GM19025 (cell line): ENCODE results near the gene ZFP64.
A peak's percentile ranks its signal among the peaks of the same experiment; 100 is the strongest.
"Not testable (repeated sequence)": the region's sequence is repeated elsewhere in the genome, so short reads cannot be mapped to it uniquely, and the experiment has no call there.

Experiments used
- ATAC-seq: cut with Tn5 transposase; IDR thresholded peaks from one replicate; pipeline ENCODE4 v1.9.1; 2021; ENCODE audit warnings: mild to moderate bottlenecking, low read depth, moderate library complexity; ENCODE audit not compliant: unreplicated experiment

ZFP64 gene

DNA sequence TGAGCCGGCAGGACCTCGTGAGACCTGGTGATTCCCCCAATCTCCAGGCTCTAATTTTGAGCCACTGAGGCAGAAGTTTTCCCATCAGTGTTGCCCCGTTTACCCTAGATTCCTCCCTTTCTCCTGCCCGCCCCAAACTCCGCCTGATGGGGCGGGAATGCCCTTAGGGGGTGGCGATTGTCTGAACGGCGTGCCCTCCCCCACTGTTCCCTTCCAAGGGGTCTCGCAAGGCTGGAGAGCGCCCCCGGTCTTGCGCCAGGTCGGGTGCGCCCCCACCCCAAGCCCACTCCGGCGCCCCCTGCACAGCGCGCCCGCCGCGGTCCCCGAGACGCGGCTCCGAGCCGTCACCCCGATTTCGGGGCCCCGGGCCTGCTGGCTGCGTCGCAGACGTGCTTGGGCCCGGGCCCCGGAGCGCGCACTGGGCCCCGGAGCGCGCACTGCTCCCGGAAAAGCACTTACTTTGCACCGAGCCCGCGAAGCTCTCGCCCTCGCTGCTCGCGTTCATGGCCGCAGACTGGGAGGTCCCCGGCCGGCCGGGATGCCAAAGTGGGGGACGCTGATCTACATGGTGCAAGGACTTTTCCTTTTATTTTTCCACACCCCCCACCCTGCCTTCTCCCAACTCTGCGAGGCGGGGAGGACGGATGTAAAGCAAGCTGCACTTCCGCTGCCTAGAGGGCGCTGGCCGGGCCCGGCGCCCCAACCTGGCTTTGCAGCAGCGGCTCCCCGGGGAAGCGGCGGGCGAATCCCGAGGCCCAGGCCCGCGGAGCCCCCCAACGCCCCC, at the start of gene ZFP64:
TSS of gene ZFP64 (minus strand) at position 648 of the 784 bp plus-strand sequence. CDS start at position 505, 143 bp downstream.
- peak; percentile 71 for ATAC-seq

DNA sequence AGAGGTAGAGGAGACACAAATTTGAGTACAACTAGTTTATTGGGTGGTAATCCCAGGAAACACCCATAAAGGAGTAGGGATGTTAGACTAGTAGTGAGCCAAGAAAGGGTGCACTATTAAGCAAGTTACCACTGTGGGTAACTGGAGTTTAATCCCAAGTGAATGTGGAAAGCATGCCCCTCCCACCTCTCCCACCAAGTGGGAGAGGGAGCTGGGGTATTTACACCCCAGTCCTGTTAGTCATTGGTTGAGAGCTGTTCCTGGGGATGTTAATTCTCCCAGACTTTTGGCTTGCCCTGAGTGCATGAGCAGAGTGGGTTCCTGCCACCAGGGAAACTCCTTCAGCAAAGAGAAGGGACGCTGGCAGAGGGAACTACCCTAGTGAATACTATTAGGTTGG, 49.2 kb upstream of the ZFP64 start:
- no peak for ATAC-seq

DNA sequence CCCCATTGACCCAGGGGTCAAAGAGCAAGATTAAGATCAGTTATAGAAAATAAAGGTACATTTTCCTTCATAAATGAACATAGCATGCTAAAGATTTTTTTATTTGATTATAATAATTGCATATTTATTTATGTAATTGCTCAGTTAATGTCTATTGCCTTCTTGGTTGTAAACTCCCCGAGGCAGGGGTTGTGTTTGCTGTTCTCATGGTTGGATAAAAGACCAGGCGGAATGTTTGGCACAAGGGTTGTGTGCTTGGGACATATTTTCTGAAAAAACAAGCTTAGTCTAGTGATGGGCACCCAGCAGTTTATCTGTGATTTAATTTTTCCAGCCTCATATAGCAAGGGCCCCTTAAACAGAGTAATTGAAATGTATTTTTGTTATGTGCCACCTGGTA, 47.5 kb upstream of the ZFP64 start:
- no peak for ATAC-seq

DNA sequence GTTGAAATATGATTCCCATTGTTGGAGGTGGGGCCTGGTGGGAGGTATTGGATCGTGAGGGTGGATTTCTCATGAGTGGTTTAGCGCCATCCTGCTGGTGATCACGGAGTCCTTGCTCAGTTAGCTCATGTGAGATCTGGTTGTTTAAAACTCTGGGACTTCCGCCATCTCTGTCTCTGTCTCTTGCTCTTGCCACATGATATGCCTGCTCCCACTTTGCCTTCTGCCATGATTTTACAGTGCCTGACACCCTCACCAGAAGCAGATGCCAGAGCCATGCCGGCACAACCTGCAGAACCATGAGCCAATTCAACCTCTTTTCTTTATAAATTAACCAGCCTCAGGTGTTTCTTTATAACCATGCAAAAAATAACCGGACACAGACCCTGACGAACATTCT, 44.7 kb upstream of the ZFP64 start:
- ATAC-seq: no peak

DNA sequence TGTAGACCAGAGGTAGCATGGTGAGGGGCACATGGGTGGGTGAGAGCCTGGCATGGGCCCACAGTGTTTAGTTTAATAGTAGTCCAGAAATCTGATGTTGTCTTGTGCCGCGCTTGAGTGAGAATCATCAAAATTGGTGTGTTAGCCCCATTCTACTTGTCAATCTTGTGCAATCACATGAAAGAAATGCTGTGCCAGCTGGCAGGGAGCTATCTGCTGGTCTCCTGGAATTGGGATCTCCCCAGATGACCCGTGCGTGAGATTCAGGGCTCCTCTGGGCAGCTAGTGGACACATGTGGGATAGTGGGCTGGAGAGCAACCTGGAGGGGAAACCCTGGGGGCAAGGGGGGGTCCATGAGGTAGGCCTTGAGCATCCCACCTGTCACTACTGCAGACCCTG, 43.5 kb upstream of the ZFP64 start:
- no peak for ATAC-seq

DNA sequence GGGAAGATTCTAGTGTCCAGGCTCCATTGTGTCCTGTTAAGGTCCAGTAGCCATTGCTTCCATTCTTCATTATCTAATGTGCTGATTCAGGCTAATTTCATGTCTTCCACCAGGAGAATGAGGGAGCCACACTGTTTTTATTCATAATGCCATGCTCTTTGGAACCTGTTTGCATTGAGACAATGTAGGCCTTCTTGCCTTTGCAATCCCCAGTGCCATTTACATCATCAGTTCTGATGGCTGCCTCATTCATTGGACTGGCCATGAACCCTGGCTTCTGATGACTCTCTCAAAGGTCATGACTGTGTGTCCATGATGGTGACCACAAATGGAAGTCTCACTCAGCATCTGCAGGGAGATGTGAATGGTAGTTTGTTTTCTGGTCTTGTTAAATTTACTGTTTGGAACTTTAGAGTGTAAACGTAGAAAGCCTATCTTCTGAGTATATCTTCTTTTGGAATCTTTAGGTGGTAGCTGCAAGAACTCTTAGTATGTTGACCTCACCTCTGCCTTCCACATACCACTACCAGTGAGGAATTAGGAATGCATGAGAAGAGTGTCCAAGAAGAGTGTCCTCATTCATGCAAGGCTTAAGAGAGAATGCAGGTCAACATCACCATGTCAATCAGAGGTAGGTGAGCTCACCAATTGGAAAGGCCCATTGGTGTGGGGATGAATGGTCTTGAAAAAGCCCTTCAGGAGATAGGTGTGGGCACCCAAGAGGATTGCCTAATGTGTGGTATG, 42.9 kb upstream of the ZFP64 start:
- no peak for ATAC-seq

DNA sequence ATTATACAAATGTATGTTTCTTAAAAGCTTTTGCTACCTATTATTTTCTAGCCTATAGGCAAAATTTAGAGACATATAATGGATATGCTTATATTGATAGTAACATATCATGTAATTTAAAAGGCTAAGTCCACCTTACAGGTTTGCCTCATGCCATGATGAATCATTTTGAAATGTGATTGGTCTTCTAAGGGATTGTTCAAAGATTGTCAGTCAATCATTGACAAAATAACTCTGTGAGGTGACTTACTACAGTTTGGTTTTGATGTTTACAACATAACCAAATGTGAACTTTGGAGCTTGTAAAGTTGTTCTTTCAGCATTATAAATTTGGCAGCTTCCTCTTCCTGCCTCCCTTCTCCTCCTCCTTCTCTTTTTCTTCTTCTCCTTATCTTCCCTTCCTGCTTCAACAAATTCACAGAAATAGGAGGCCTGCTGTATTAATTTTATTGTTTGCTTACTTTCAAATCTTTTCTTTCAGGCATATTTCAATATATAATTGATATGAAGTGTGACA, 39.7 kb upstream of the ZFP64 start:
- peak; percentile 64 for ATAC-seq

DNA sequence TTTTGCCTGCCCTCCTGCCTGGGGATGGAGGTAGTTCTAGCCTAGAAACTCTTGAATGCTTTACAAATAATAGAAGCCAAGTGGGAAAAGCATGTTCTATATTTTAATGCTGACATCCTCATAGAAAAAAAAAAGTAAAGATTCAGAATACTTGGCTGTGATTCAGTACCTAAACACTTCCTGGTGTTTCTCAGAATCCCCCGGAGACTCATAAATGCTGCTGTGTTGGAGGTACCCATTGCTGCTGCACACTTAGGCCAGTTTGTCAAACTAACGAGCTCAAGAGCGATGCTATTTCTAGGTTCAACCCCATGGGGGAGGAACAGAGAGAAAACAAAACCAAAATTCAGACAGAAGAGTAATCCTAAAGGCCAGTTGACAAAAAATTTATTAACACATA, 38.8 kb upstream of the ZFP64 start:
- no peak for ATAC-seq

DNA sequence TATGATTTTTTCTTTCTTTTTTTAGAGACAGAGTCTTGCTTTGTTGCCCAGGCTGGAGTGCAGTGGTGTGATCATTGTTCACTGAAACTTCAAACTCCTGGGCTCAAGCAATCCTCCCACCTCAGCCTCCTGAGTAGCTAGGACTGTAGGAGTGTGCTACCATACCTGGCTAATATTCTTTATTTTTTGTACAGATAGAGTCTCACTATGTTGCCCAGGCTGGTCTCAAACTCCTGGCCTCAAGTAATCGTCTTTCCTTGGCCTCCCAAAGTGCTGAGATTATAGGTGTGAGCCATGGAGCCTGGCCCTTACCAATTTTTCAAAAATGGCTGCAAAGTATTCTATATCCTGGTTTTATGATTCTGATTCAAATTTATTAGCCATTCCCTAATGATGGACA, 37.8 kb upstream of the ZFP64 start:
- not testable (repeated sequence) for ATAC-seq

DNA sequence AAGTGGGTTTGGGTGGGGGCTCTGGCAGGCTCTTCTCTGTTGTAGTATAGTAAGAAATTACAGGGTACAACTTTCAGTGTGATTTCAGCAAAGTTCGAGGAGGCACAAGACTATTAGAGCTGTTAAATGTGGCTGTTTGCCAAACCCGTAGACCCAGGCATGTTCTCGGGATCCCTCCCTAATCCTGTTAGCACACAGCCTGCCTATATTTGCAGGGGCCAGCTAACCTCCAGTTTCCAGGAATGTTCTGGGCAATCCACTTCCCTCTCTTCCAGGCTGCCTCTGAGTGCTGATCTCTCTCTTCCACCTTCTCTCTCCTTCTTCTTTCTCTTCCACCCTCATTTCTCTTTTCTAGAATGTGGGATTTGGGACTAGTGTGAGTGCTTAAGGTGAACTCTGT, 34.8 kb upstream of the ZFP64 start:
- no peak for ATAC-seq

DNA sequence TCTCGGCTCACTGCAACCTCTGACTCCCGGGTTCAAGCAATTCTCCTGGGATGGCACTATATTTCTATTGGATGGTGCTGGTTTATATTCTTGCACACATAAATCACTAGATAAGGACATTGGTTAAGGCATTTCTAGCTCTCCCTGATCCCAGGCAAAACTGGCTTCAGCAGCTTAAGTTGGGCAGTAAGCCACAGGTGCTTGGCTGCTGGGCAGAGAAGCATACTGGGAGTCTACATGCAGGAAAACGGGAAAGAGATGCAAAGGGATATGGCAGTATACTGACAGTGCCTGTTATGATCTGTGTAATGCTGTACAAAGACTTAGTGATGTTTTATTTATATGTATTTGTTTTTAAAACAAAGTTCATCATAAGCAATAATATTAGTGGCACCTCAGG, 33.3 kb upstream of the ZFP64 start:
- ATAC-seq: no peak

DNA sequence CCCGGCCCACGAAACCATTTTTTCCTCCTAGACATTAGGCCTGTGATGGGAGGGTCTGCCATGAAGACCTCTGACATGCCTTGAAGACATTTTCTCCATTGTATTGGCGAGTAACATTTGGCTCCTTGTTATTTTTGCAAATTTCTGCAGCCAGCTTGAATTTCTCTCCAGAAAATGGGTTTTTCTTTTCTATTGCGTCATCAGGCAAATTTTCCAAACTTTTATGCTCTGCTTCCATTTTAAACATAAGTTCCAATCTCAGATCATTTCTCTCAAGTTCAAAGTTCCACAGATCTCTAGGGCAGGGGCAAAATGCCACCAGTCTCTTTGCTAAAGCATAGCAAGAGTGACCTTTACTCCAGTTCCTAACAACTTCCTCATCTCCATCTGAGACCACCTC, 29.8 kb upstream of the ZFP64 start:
- not testable (repeated sequence) for ATAC-seq

DNA sequence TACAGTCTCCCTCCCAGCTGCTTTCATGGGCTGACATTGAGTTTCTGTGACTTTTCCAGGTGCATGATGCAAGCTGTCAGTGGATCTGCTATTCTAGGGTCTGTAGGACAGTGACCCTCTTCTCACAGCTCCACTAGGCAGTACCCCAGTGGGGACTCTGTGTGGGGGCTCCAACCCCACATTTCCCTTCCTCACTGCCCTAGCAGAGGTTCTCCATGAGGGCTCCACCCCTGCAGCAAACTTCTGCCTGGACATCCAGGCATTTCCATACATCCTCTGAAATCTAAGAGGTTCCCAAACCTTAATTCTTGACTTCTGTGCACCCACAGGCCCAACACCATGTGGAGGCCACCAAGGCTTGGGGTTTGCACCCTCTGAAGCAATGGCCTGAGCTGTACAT, 29.3 kb upstream of the ZFP64 start:
- not testable (repeated sequence) for ATAC-seq

DNA sequence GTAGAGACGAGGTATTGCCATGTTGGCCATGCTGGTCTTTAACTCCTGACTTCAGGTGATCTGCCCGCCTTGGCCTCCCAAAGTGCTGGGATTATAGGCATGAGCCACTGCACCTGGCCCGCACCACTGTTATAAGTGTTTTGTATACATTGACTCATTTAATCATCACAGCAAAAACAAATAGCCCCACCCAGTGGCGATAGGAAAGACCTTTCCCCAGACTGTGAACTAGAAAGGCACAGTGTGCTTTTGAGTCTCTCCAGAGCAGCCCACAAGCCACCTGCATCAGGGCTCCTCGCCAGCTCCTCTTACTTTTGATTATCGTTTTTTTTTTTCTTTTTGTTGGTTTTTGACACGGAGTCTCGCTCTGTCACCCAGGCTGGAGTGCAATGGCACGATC, 27.9 kb upstream of the ZFP64 start:
- no peak for ATAC-seq

DNA sequence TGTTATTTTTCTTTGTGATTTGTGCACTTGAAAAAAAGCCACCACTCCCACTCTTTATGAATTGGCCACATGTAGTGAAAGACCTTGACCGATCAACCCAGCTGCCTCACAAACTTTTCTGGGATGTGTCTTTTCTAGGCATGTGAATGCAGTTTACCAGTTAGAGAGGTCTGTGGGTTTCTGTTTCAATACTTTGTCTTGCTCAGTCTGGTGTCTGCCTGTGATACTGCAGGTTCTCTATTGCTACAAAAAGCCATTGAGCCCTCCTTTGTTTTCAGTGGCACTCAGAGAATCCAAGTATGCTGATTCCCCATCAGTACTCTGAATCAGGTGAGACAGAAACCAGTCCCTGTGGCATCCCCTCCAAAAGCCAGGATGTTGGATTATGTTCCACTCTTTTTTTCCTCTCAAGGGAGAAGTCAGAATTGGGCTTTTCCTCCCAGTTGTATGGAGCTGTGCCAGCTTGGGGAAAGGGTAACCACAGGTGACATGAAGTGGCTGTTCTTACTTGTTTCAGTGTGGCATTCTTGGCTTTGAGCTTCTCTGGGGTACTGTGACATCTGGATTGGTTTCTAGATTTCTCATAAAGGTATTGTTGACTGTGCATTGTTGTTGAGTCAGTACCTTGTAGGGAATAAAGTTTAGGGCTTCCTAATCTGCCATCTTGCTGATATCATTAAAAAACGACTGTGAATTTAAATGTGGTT, 26.3 kb upstream of the ZFP64 start:
- no peak for ATAC-seq

DNA sequence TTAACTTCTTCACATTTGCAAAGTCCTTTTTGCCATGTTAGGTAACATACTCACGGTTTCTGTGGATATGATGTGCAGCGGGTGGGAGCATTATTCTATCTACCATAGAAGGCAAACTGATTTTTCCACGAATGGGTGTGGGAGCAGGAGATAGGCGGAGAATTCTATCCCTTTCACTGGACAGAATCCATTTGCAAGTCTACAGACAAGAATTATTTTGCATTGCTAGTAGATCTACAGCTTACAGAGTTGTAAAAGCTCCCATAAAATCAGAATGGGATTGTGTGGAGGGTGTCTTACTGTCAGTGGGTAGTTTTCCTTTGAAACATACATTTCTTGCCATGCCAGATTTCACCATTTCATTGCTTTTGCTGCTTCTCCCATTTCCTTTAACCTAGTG, 22.4 kb upstream of the ZFP64 start:
- no peak for ATAC-seq

DNA sequence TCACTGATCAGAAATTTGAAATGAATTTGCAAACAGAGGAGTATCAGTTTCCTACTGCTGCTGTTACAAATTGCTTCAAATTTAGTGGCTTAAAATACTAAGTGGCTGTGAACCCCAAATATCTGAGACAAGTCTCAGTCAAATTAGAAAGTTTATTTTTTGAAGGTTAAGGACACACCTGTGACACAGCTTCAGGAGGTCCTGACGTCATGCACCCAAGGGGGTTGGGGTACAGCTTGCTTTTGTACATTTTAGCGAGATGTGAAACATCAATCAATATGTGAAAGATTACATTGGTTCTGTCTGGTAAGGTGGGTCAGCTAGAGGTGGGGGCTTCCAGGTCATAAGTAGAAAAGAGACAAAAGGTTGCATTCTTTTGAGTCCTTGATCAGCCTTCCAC, 21.4 kb upstream of the ZFP64 start:
- ATAC-seq: no peak

DNA sequence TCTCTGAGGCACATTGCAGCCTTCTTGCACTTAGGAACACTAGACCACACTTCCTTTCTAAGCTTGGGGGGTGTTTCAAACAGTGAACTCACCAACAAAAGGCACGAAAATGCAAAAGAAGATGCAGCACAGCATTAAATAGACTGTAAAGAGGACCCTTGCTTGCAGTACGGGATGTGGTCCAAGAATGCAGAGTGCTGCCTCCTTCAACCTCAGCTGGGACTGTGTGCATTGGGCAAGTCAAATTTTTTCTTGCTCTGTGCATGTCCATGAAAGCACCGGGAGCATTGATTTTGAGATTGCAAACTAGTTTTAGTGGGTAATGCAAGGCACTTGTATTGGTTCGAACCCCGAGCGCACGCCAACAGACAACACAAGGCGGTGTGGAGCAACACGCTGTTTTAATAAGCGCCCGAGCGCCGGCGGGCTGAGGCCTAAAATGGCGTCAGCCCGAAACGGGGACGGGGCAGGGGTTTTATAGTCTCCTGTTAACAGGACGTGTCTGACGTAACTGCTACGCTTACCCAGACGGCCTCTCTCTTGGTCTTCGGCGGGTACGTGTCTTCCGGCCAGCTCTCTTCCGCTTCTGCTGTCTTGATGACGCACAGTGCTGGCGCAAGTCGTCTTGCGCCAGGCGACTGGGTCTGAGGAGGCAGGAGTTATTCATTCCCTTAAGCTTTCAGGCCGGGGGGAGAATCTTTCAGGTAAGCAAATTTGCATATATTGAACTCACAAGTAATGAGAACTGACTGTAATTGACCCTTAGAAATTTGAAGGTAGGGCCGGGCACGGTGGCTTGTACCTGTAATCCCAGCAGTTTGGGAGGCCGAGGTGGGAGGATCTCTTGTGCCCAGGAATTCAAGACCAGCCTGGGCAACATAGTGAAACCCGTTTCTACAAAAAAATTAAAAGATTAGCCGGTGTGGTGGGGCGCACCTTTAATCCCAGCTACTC, 18.7 kb upstream of the ZFP64 start:
- ATAC-seq: no peak

DNA sequence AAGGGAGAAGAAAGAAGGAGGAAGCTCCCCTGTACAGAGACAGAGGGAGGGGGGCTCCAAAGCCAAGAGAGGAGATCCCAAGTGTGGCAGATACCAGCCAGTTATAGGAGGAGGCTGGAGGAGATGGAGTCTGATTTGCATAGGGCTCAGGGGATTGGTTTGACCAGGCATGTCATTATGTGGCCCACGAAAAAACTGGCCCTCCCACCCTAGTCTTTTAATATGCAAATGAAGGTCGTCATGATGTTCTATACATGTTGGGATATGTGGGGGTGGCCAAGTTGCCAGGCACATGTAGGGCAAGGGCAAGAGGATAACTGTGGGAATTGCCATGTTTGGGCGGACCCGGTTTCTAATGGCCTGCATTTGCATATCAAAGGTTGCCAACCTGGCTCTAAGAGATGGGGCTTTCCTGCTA, 17.6 kb upstream of the ZFP64 start:
- no peak for ATAC-seq
